Activated CD4-positive, alpha-beta T cell treated with anti-CD3 and anti-CD28 coated beads, Interleukin-2, amount 10 ng/mL, durations not matched to agents 24 days and 14 days (primary cell): ENCODE results near the gene LYG1. TPM values are rescaled to one million over a fixed set of nuclear protein-coding genes. Genes with fewer than 3 reads are reported as not detected.
"Not testable (repeated sequence)": the region's sequence is repeated elsewhere in the genome, so short reads cannot be mapped to it uniquely, and the experiment has no call there.

Experiments used
- DNase-seq: peaks from one replicate; pipeline ENCODE4 v3.0.0; 2022
- H3K27ac Mint-ChIP-seq: one replicate; pipeline ENCODE4 v1.8.0; 2022; ENCODE audit warnings: mild to moderate bottlenecking, mixed read lengths
- H3K27me3 Mint-ChIP-seq: one replicate; pipeline ENCODE4 v1.8.0; 2022; ENCODE audit warnings: mixed read lengths
- H3K36me3 Mint-ChIP-seq: one replicate; pipeline ENCODE4 v1.8.0; 2022; ENCODE audit warnings: low read depth, mild to moderate bottlenecking, mixed read lengths
- H3K4me1 Mint-ChIP-seq: one replicate; pipeline ENCODE4 v1.8.0; 2021; ENCODE audit warnings: mixed read lengths
- H3K4me3 Mint-ChIP-seq: one replicate; pipeline ENCODE4 v1.8.0; 2022; ENCODE audit warnings: mild to moderate bottlenecking, moderate library complexity, mixed read lengths
- H3K9me3 Mint-ChIP-seq: one replicate; pipeline ENCODE4 v1.8.0; 2021; ENCODE audit warnings: mixed read lengths
- intact Hi-C: fragments of 100-400 bp; cut with micrococcal nuclease; formaldehyde crosslinking; loops from one replicate; pipeline ENCODE4 v1.15.1; 2023
- total RNA-seq: library from RNA; stranded (reverse); gene quantifications from 2 replicates; pipeline ENCODE4 v1.2.3, GENCODE V29; 2022

Gene LYG1
- total RNA-seq, 1 donor from 2014 or later = 2.1 TPM

- Mint-ChIP-seq H3K4me1 (no peaks in the 10 kb centered on the region), H3K9me3 (no peaks in the 10 kb centered on the region), H3K36me3 (peaks cover 47% of the 10 kb centered on the region), H3K27ac (no peak overlapping the region), H3K4me3 (no peak overlapping the region), H3K27me3 (no peaks in the 10 kb centered on the region)
- intact Hi-C loops = no loop called here
- no peak for DNase-seq
Observed at GRCh38 chr2:99317161-99317872, 16.3 kb upstream of the LYG1 start.

- Mint-ChIP-seq H3K4me3 (no peak overlapping the region), H3K9me3 (peaks cover 8% of the 10 kb centered on the region), H3K36me3 (peaks cover 11% of the 10 kb centered on the region), H3K27ac (no peak overlapping the region), H3K27me3 (no peaks in the 10 kb centered on the region), H3K4me1 (peaks cover 3% of the 10 kb centered on the region)
- intact Hi-C loops = no loop called here
- no peak for DNase-seq
Observed at GRCh38 chr2:99299580-99299979, 1.4 kb downstream of the LYG1 start.

- Mint-ChIP-seq H3K4me3 (no peak overlapping the region), H3K27me3 (no peaks in the 10 kb centered on the region), H3K36me3 (peaks cover 7% of the 10 kb centered on the region), H3K4me1 (peaks cover 3% of the 10 kb centered on the region), H3K27ac (no peak overlapping the region), H3K9me3 (peaks cover 8% of the 10 kb centered on the region)
- intact Hi-C loops = no loop called here
- no peak for DNase-seq
Observed at GRCh38 chr2:99297994-99298393, 3.0 kb downstream of the LYG1 start.

- no peaks in the 10 kb centered on the region for H3K4me1 Mint-ChIP-seq
- H3K36me3 Mint-ChIP-seq = peaks cover 9% of the 10 kb centered on the region
- intact Hi-C loops = no loop called here
- H3K27ac Mint-ChIP-seq = no peak overlapping the region
- no peak for DNase-seq
- H3K4me3 Mint-ChIP-seq = no peak overlapping the region
- no peaks in the 10 kb centered on the region for H3K27me3 Mint-ChIP-seq
- H3K9me3 Mint-ChIP-seq = no peaks in the 10 kb centered on the region
Observed at GRCh38 chr2:99285526-99285925, 15.5 kb downstream of the LYG1 start.

- Mint-ChIP-seq H3K4me1 (no peaks in the 10 kb centered on the region), H3K27me3 (no peaks in the 10 kb centered on the region), H3K27ac (no peak overlapping the region), H3K4me3 (no peak overlapping the region), H3K36me3 (peaks cover 19% of the 10 kb centered on the region), H3K9me3 (peaks cover 10% of the 10 kb centered on the region)
- intact Hi-C loops = no loop called here
- no peak for DNase-seq
Observed at GRCh38 chr2:99279969-99280695, 20.9 kb downstream of the LYG1 start.

GRCh38 chr2:99278793-99279291, 22.2 kb downstream of the LYG1 start:
- H3K4me1 Mint-ChIP-seq = no peaks in the 10 kb centered on the region
- peaks cover 10% of the 10 kb centered on the region for H3K9me3 Mint-ChIP-seq
- no peak overlapping the region for H3K4me3 Mint-ChIP-seq
- DNase-seq = no peak
- peaks cover 18% of the 10 kb centered on the region for H3K36me3 Mint-ChIP-seq
- H3K27me3 Mint-ChIP-seq = no peaks in the 10 kb centered on the region
- intact Hi-C loops = no loop called here
- H3K27ac Mint-ChIP-seq = no peak overlapping the region

- H3K4me1 Mint-ChIP-seq, intact Hi-C loops, H3K4me3 Mint-ChIP-seq, H3K27ac Mint-ChIP-seq, DNase-seq, H3K9me3 Mint-ChIP-seq, H3K27me3 Mint-ChIP-seq: not testable (repeated sequence)
- H3K36me3 Mint-ChIP-seq = peaks cover 18% of the 10 kb centered on the region
Observed at GRCh38 chr2:99278195-99278765, 22.7 kb downstream of the LYG1 start.

- Mint-ChIP-seq H3K4me3 (no peak overlapping the region), H3K4me1 (no peaks in the 10 kb centered on the region)
Observed at GRCh38 chr2:99275882-99276281, 25.1 kb downstream of the LYG1 start.

GRCh38 chr2:99261242-99261641, 39.8 kb downstream of the LYG1 start:
- H3K36me3 Mint-ChIP-seq = no peaks in the 10 kb centered on the region
- no peak for DNase-seq
- H3K9me3 Mint-ChIP-seq = no peaks in the 10 kb centered on the region
- no peak overlapping the region for H3K27ac Mint-ChIP-seq
- intact Hi-C loops = no loop called here
- no peaks in the 10 kb centered on the region for H3K4me1 Mint-ChIP-seq
- H3K27me3 Mint-ChIP-seq = no peaks in the 10 kb centered on the region
- H3K4me3 Mint-ChIP-seq = no peak overlapping the region

More at GRCh38 chr2:99275882-99276281, 25.1 kb downstream of the LYG1 start:
- Mint-ChIP-seq H3K36me3 (peaks cover 12% of the 10 kb centered on the region), H3K27me3 (no peaks in the 10 kb centered on the region), H3K27ac (no peak overlapping the region), H3K9me3 (peaks cover 10% of the 10 kb centered on the region)
- no peak for DNase-seq
- intact Hi-C loops = no loop called here

GRCh38 chr2:99260184-99260583, 40.8 kb downstream of the LYG1 start:
- no peak overlapping the region for H3K27ac Mint-ChIP-seq
- H3K4me1 Mint-ChIP-seq = no peaks in the 10 kb centered on the region
- no peaks in the 10 kb centered on the region for H3K27me3 Mint-ChIP-seq
- DNase-seq = no peak
- no peak overlapping the region for H3K4me3 Mint-ChIP-seq
- no peaks in the 10 kb centered on the region for H3K36me3 Mint-ChIP-seq
- intact Hi-C loops = no loop called here
- no peaks in the 10 kb centered on the region for H3K9me3 Mint-ChIP-seq

GRCh38 chr2:99259465-99259864, 41.5 kb downstream of the LYG1 start:
- intact Hi-C loops = no loop called here
- no peaks in the 10 kb centered on the region for H3K9me3 Mint-ChIP-seq
- H3K4me3 Mint-ChIP-seq = no peak overlapping the region
- no peaks in the 10 kb centered on the region for H3K4me1 Mint-ChIP-seq
- H3K36me3 Mint-ChIP-seq = no peaks in the 10 kb centered on the region
- no peak for DNase-seq
- H3K27me3 Mint-ChIP-seq = no peaks in the 10 kb centered on the region
- H3K27ac Mint-ChIP-seq = no peak overlapping the region

- intact Hi-C loops = no loop called here
- H3K4me1 Mint-ChIP-seq = no peaks in the 10 kb centered on the region
- no peak for DNase-seq
- H3K9me3 Mint-ChIP-seq = no peaks in the 10 kb centered on the region
- no peaks in the 10 kb centered on the region for H3K36me3 Mint-ChIP-seq
- H3K27me3 Mint-ChIP-seq = no peaks in the 10 kb centered on the region
- H3K4me3 Mint-ChIP-seq = no peak overlapping the region
- H3K27ac Mint-ChIP-seq = no peak overlapping the region
Observed at GRCh38 chr2:99256677-99257076, 44.3 kb downstream of the LYG1 start.

- Mint-ChIP-seq H3K4me3 (no peak within 1 kb of the TSS), H3K27me3 (no peaks in the 10 kb centered on the region), H3K36me3 (no peaks in the 10 kb centered on the region), H3K27ac (no peak within 1 kb of the TSS), H3K4me1 (no peaks in the 10 kb centered on the region), H3K9me3 (no peaks in the 10 kb centered on the region)
- DNase-seq = no peak
- intact Hi-C loops = no loop called here
Observed at GRCh38 chr2:99255491-99256318, 45.3 kb downstream of the LYG1 start, which contains the start of gene LYG2. Gene LYG2 (minus strand): TSS chr2:99255666. CDS start chr2:99254260, 1,406 bp downstream.
